Measurements from ENCODE around the gene VN1R2.

GRCh38 chr19:53212703-53213320 lies 45.3 kb upstream of the VN1R2 start:
- no peak for TF ChIP-seq CTCF (conservative IDR thresholded peaks at IDR 0.05; ENCODE audit: low read depth, low read length)
- no peak for TF ChIP-seq EZH2 (IDR thresholded peaks at IDR 0.05; ENCODE audit: borderline replicate concordance, low read depth, low read length, poor library complexity, severe bottlenecking)

Data from A673 (cell line).